Mesodermal cell (in vitro differentiated cells): ENCODE data around the gene ITGA8.

Source experiments
- H3K27ac ChIP-seq: 2 replicates; pipeline ENCODE4 v1.7.0; 2013; ENCODE audit warnings: mild to moderate bottlenecking, low read depth, low read length, moderate library complexity; ENCODE audit not compliant: severe bottlenecking
- H3K36me3 ChIP-seq: 2 replicates; pipeline ENCODE4 v1.7.1; 2013; ENCODE audit warnings: mild to moderate bottlenecking, low read length, moderate library complexity; ENCODE audit not compliant: control insufficient read depth, insufficient read depth
- H3K4me1 ChIP-seq: one replicate; pipeline ENCODE4 v1.7.1; 2013; ENCODE audit warnings: mild to moderate bottlenecking, low read length; ENCODE audit not compliant: insufficient read depth, control insufficient read depth, poor library complexity, severe bottlenecking
- H3K4me3 ChIP-seq: 2 replicates; pipeline ENCODE4 v1.7.0; 2013; ENCODE audit warnings: low read length, control low read depth, mild to moderate bottlenecking; ENCODE audit not compliant: insufficient read depth, poor library complexity, severe bottlenecking; ENCODE audit errors: extremely low read depth
- H3K9me3 ChIP-seq: 2 replicates; pipeline ENCODE4 v1.7.1; 2013; ENCODE audit warnings: mild to moderate bottlenecking, low read length, moderate library complexity; ENCODE audit not compliant: control insufficient read depth
- WGBS, 2 experiments: methylation state at CpG; one replicate each; pipeline ENCODE4 v1.1.5; 2013; ENCODE audit warnings: missing lambda C conversion rate in 2 of 2; ENCODE audit not compliant: insufficient coverage in 2 of 2; 5-methylcytosine and 5-hydroxymethylcytosine counted together

ITGA8 gene

DNA sequence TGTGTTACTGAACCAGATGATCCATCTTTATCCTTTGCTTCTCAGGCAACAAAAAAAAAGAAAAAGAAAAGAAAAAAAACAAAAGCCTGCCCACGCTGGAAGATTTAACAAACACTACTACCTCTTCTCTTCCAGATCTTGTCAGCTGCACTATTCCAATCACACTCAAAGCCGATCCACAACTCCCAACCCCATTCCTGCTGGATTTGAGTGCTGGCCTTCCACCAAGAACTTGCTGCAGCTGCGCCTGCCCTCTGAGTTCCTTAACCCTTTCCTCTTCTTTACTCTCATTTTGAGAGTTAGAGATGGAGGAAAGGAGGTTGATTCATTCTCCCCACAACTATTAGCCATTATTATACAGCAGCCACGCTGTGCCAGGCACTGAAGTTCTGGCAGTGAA, 16.0 kb upstream of the ITGA8 start:
- Histone ChIP-seq H3K9me3 (no peaks in the 10 kb centered on the region), H3K36me3 (no peaks in the 10 kb centered on the region), H3K27ac (no peak overlapping the region), H3K4me3 (no peak overlapping the region), H3K4me1 (no peaks in the 10 kb centered on the region)
- 50 to 91% methylated on average over 1 of the region's 4 CpGs for WGBS, 2 experiments

DNA sequence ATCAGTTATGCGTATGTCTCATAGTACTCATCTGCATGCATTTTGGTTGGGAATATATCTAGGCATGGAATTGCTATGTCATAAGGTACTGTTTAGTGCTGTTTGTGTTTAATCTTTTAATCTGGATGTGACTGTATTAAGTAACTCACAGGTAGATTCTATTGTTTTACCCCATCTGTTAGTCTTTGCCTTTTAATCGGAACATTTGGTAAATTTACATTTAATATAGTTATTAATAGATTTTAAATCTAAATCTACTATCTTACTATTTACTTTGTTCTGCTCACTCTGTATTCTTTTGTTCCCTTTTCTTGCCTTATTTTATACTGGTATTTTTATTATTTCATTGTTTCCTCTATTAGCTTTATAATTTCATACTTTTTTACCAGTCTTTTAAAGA, 10.6 kb upstream of the ITGA8 start:
- H3K4me3 ChIP-seq: no peak overlapping the region
- no peaks in the 10 kb centered on the region for H3K4me1 ChIP-seq
- 86 to 100% methylated on average over 1 of the region's 2 CpGs for WGBS, 2 experiments
- H3K27ac ChIP-seq: no peak overlapping the region
- H3K36me3 ChIP-seq: no peaks in the 10 kb centered on the region
- H3K9me3 ChIP-seq: no peaks in the 10 kb centered on the region

DNA sequence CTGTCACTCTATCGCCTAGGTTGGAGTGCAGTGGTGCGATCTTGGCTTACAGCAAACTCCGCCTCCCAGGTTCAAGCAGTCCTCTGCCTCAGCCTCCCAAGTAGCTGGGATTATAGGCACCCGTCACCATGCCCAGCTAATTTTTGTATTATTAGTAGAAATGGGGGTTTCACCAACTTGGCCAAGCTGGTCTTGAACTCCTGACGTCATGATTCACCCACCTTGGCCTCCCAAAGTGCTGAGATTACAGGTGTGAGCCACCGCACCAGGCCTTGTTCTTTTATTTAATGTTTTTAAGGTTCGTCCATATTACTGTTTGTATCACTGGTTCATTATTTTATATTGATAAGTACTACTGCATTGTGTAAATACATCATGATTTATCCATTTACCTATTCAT, 10.2 kb upstream of the ITGA8 start:
- WGBS, 2 experiments: 80 to 91% methylated on average over 2 to 5 of the region's 7 CpGs

DNA sequence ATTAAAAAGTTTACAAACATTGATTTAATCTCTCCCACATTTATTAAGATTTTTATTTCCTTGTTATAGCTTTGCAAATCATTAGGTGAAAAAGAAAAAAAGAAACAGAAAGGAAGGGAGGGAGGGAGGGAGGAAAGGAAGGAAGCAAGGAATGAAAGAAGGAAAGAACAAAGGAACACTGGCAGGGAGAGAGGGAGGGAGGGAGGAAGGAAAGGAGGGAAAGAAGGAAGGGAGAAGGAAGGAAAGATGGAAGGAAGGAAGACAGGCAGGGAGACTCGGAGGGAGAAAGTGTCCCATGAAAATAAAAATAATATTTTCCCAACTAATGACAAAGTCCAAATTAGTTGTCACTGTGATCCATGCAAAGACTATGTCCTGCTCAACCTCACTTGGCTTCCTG, 6.3 kb upstream of the ITGA8 start:
- WGBS, 2 experiments: no CpG with 5 or more reads among the region's 1 CpG
- no peaks in the 10 kb centered on the region for H3K9me3 ChIP-seq
- no peaks in the 10 kb centered on the region for H3K4me1 ChIP-seq
- no peak overlapping the region for H3K27ac ChIP-seq
- H3K4me3 ChIP-seq: no peak overlapping the region
- no peaks in the 10 kb centered on the region for H3K36me3 ChIP-seq

More for the DNA sequence above, 10.2 kb upstream of the ITGA8 start:
- Histone ChIP-seq H3K4me3 (no peak overlapping the region), H3K9me3 (no peaks in the 10 kb centered on the region), H3K4me1 (no peaks in the 10 kb centered on the region), H3K27ac (no peak overlapping the region), H3K36me3 (no peaks in the 10 kb centered on the region)

DNA sequence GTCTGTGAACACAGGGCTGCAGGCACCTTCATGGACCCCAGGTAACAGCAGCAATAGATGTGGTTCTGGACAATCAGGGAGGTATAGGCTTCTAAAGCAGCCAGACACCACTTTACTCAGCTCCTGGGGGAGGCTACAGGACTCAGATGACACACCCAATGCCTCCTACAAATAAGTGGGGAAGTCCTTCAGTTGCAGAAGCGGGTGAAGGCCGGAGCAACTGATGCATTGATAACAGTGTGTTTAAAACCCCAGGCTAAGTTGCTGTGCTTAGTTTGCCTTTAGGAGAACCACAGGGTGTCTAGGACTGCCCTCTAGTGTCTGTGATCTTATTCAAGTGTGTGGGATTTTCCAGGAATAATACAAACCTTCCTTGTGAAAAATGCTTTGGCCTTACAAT, 5.9 kb upstream of the ITGA8 start:
- Histone ChIP-seq H3K36me3 (no peaks in the 10 kb centered on the region), H3K9me3 (no peaks in the 10 kb centered on the region), H3K4me1 (no peaks in the 10 kb centered on the region), H3K27ac (no peak overlapping the region), H3K4me3 (no peak overlapping the region)
- 20% methylated on average over 1 of the region's 2 CpGs; no CpG with 5 or more reads in 1 of the 2 experiments for WGBS, 2 experiments

DNA sequence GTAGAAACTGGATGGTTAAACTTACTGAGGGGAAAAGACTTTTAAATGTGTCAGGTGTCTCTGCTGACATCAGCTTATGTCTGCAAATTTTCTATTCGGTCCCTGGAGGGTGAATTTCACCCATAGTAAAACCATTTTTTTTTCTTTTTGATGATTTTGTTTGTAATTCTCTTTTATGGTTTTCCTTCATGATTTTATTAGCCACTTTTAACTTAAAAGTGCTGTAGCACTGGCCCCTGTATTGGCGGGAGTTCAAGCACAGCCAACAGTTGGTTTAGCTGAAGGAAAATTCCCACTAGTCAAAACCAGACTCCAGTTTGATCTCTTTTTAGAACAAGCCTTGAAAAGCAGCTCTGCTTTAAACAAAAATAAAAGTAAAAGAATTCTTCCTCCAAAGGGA, 5.0 kb upstream of the ITGA8 start:
- no peaks in the 10 kb centered on the region for H3K4me1 ChIP-seq
- H3K27ac ChIP-seq: no peak overlapping the region
- 80 to 100% methylated on average over 1 of the region's 2 CpGs for WGBS, 2 experiments

DNA sequence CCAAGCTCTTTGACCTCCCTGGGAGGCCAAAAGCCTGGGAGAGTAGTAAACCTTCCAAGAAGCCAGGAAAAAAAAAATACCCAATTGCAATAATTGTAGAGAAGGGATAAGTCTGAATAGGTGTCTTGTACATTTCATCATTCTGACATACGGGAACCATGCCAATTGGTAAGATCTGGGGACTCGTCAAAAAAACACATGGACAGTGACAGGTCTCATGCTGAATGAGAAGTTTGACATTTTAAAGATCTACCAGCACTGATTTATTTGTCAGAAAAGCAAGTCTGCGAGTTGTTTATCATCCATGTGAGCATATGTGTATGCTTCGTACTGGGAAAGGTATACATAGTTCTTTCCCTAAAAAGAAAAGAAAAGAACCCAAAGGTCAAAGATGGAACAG, 4.1 kb upstream of the ITGA8 start:
- peaks cover 3% of the 10 kb centered on the region for H3K4me1 ChIP-seq
- H3K4me3 ChIP-seq: no peak overlapping the region
- H3K36me3 ChIP-seq: no peaks in the 10 kb centered on the region
- no peak overlapping the region for H3K27ac ChIP-seq
- H3K9me3 ChIP-seq: no peaks in the 10 kb centered on the region
- WGBS, 2 experiments: 87 to 100% methylated on average over 2 to 4 of the region's 4 CpGs

More for the DNA sequence above, 5.0 kb upstream of the ITGA8 start:
- H3K9me3 ChIP-seq: no peaks in the 10 kb centered on the region
- H3K36me3 ChIP-seq: no peaks in the 10 kb centered on the region
- no peak overlapping the region for H3K4me3 ChIP-seq

DNA sequence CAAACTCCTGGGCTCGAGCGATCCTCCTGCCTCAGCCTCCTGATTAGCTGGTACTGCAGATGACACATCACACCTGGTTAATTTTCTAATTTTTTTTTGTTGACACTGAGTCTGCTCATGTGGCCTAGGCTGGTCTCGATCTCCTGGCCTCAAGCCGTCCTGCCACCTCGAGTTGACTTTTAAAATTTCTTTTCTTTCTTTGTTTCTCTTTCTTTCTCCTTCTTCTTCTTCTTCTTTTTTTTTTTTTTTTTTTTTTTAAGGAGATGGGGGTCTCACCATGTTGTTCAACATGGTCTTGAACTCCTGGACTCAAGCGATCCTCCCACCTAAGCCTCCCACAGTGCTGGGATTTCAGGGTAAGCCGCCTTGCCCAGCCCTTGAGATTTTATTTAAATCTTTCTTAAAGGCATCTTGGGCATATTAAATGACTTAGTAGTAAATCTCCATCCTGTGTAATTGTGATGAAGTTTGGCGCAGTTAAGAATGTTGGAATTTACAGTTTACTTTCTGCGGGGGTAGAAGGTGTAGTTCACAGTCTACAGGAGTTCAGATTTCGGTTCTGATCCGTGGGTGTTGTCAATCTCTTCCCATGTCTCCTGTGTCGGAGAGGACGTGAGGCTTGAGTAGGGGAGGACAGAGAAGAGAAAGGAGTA, 1.0 kb upstream of the ITGA8 start:
- H3K9me3 ChIP-seq: no peaks in the 10 kb centered on the region
- peaks cover 3% of the 10 kb centered on the region for H3K4me1 ChIP-seq
- no peak overlapping the region for H3K4me3 ChIP-seq
- WGBS, 2 experiments: 89 to 93% methylated on average over 4 to 7 of the region's 13 CpGs
- no peaks in the 10 kb centered on the region for H3K36me3 ChIP-seq
- no peak overlapping the region for H3K27ac ChIP-seq

DNA sequence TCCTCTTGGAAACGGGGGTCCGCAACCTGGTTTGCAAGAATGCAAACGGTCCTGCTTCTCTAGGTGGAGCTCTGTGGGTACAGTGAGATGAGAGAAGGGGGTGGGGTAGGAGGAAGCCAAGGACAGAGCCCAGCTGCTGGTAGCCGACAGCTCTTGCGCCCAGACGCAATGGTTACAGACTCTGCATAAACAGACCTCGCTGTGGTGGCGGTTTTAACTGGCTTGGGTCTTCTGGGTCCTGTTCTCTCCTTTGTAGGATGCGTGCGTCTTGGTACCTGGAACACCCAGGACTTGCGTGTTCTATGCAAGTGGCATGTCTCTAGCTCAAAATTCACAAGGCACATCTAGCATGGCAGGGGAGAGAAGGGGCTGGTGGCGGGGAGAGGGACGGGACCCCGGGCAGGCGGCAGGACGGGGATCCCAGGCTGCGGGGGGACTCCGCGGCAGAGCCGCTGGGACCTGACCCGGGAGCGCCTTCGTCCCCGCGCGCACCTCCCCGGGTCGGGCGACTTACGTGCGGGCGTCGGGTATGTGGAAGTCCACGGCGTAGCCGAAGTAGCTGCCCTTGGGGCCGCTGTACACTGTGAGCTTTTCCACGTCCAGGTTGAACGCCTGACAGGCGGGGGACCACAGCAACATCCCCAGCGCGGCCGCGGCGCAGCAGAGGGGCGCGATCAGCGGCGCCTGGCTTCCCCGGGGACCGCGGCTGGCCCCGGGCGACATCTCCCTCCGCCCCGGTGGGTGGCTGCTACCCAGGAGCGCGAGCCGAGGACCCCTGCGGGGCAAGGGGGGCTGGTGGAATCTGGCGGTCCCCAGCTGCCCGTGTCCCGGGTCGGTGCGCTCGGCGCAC, 448 bp downstream of the ITGA8 start:
- no peaks in the 10 kb centered on the region for H3K36me3 ChIP-seq
- H3K4me3 ChIP-seq: peak overlapping the region; percentile 56
- H3K9me3 ChIP-seq: no peaks in the 10 kb centered on the region
- WGBS, 2 experiments: 2 to 4% methylated on average over 53 to 59 of the region's 67 CpGs
- no peak overlapping the region for H3K27ac ChIP-seq
- H3K4me1 ChIP-seq: peaks cover 3% of the 10 kb centered on the region

DNA sequence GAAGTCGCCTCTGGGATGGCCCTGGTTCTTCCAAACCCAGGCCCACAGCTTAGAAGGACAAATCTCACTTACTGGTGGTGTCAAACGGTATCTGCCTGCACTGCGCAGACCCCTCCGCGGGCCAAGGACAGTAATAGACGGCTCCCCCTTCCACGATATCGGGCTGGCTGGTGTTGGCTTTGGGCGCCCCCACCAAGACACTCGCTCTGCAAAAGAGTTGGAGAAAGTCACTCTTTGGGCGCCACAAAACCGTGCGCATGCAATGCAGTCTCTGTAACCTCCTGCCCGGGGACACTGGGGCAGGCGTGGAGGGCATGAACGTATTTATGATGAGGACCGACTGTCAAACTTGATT, 1.1 kb downstream of the ITGA8 start:
- Histone ChIP-seq H3K36me3 (no peaks in the 10 kb centered on the region), H3K27ac (no peak overlapping the region), H3K4me3 (peak overlapping the region; percentile 56), H3K9me3 (no peaks in the 10 kb centered on the region), H3K4me1 (peaks cover 3% of the 10 kb centered on the region)
- WGBS, 2 experiments: 61 to 70% methylated on average over 16 to 17 of the region's 17 CpGs

DNA sequence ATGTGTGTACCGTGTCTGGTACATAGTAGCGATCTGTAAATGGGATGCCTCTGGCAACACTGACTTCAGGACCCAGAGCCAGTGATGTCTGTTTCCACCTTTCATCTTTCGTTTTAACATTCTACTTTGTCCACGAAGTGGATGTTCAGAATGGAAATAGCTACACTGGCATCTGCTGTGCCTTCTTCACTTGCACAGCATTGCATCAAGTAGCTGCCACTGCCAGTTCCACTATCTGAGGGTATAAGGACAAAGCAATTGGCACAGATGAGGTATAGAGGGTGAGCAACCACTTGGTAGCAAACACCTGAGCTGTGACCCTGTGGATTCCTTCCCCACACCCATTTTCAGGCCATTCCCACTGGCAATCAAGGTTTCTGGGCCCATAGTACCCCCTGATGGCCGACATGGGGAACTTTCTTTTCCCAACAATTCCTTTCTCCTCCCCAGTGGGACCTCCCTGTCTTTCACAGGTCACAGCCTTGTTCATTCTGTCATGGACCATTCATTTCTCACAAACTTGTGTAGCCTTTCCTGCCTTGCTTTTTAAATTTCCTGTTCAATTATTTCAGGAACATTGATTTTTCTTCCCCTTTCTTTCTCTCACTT, 4.0 kb downstream of the ITGA8 start:
- Histone ChIP-seq H3K4me1 (peaks cover 3% of the 10 kb centered on the region), H3K9me3 (no peaks in the 10 kb centered on the region), H3K36me3 (no peaks in the 10 kb centered on the region), H3K27ac (no peak overlapping the region), H3K4me3 (no peak overlapping the region)
- 18 to 58% methylated on average over 1 to 5 of the region's 5 CpGs for WGBS, 2 experiments
